HG03097 (cell line): ENCODE measurements around the gene NOS3.
"Not testable (repeated sequence)": the region's sequence is repeated elsewhere in the genome, so short reads cannot be mapped to it uniquely, and the experiment has no call there.

Source experiments
- ATAC-seq: cut with Tn5 transposase; IDR thresholded peaks from one replicate; pipeline ENCODE4 v1.9.1; 2021; ENCODE audit not compliant: unreplicated experiment, low FRiP score

Gene NOS3

DNA sequence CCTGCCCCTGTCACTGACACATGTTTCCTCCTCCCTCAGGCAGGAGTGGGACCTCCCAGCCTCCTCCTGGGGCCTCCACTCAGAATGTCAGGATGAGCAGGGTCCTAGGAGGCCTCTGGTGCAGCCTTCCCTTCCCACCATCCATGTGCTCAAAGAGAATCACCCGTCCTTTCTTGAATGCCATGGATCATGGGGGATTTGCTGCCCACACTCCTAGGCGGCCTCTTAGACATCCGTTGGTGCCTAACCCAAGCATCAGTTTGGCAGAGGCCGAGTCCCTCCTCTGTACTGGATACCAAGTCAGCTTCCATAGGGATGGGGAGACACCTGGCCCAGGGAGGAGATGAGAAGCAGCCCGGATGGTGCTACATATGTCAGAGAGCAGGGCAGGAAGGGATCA is 7.0 kb downstream of the NOS3 start:
- no peak for ATAC-seq

GRCh38 chr7:150998341-150998740 is 7.5 kb downstream of the NOS3 start:
- ATAC-seq: no peak

GRCh38 chr7:150999001-150999400 is 8.2 kb downstream of the NOS3 start:
- no peak for ATAC-seq

DNA sequence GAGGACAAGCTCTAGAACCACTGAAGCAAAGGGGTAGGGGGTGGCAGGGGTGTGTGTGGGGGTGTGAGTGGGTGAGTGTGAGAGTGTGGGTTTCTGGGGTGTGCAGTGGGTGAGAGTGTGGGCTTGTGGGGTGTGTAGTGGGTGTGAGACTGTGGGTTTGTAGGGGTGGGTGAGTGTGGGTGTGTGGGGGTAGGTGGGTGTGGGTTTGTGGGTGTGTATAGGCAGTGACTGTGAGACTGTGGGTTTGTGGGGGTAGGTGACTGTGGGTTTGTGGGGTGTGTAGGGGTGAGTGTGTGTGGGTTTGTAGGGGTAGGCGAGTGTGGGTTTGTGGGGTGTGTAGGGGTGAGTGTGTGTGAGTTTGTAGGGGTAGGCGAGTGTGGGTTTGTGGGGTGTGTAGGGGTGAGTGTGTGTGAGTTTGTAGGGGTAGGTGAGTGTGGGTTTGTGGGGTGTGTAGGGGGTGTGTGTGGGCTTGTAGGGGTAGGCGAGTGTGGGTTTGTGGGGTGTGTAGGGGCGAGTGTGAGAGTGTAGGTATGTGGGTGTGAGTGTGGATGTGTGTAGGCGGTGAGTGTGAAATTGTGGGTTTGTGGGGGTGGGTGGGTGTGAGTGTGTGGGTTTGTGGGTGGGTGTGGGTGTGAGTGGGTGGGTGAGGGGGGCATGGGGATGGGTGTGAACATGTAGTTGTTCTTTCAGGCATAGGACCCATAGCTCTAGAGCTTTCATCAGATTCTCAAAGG is 8.8 kb downstream of the NOS3 start:
- no peak for ATAC-seq

- ATAC-seq: no peak
Observed at GRCh38 chr7:151000897-151001495, 10.2 kb downstream of the NOS3 start.

DNA sequence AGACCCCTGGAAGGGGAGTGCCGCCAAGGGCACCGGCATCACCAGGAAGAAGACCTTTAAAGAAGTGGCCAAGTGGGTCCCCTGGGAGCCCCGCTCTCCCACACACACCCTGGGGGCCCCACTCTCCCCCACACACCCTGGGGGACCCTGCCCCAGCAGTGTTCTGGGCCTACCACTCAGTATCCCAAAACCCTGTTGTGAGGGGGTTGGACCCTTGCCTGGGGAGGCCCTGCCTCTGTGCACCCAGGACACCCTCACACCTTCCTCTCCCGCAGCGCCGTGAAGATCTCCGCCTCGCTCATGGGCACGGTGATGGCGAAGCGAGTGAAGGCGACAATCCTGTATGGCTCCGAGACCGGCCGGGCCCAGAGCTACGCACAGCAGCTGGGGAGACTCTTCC is 10.7 kb downstream of the NOS3 start:
- no peak for ATAC-seq

DNA sequence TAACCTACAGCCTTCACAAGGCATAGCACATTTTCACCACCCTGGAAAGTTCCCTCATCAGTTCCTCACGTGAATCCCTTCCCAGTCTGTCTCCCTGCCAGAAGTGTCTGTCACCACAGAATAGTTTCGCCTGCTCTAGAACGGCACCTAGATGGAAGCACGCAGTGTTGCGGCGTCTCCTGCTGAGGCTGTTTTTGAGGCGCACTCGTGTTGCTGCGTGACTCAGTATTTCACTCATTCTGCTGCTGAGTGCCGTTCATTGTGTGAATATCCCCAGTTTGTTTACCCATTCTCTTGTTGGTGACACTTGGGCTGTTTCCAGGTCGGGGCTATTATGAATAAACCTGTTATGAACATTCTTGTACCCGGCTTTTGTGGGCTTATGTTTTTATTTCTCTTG is 12.8 kb downstream of the NOS3 start:
- ATAC-seq: no peak

DNA sequence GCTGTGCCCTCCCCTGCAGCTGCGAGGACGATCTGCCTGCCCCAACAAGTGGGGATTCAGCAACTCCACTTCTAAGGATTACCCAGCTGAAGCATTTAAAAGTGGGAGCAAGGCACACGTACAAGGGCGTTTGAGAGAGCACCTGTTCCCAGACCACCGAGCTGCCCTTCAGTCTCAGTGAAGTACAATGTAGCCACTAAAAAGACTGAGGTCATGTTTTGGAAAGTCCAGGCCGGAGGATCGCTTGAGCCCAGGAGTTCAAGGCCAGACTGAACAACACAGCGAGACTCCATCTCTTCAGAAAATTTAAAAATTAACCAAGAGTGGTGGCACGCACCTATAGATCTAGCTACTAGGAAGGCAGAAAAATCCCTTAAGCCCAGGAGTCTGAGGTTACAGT is 14.7 kb downstream of the NOS3 start:
- no peak for ATAC-seq

- ATAC-seq: no peak
Observed at GRCh38 chr7:151006590-151007300, 15.9 kb downstream of the NOS3 start.

- no peak for ATAC-seq
Observed at GRCh38 chr7:151007469-151007898, 16.7 kb downstream of the NOS3 start.

- ATAC-seq: no peak
Observed at GRCh38 chr7:151008143-151008510, 17.3 kb downstream of the NOS3 start.

DNA sequence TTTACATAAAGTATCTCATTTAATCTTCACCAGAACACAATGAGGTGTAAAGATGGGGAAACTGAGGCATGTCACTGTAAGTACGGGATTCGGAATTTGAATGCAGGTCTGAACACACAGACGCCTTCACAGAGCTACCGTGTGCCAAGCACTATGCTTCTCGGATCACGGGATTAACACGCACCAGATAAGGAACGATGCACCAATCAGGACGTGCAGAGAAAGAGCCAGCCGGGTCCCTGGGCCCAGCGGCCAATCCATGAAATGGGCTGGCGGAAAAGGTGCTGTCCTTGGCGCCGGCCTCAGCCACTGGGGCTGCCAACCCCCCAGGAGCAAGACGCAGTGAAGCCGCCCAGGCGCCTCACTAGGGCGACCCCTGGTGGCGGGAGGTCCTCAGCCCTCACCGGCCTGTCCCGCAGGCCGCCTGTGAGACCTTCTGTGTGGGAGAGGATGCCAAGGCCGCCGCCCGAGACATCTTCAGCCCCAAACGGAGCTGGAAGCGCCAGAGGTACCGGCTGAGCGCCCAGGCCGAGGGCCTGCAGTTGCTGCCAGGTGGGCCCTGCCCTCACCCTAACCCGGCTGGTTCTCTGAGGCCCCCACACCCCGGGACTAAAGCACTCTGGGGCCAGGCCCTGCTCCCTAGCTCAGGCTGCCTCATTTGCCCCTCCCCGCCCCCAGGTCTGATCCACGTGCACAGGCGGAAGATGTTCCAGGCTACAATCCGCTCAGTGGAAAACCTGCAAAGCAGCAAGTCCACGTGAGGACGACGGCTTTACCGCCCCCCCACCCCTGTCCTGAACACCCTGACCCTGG is 17.9 kb downstream of the NOS3 start:
- ATAC-seq: no peak

- ATAC-seq: no peak
Observed at GRCh38 chr7:151009327-151010036, 18.7 kb downstream of the NOS3 start.

DNA sequence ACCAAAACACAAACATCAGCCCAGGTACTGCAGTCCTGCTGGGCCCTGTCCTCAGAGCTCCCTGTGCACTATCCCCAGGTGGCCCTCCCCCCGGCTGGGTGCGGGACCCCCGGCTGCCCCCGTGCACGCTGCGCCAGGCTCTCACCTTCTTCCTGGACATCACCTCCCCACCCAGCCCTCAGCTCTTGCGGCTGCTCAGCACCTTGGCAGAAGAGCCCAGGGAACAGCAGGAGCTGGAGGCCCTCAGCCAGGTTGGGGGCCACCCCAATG is 19.2 kb downstream of the NOS3 start:
- no peak for ATAC-seq

DNA sequence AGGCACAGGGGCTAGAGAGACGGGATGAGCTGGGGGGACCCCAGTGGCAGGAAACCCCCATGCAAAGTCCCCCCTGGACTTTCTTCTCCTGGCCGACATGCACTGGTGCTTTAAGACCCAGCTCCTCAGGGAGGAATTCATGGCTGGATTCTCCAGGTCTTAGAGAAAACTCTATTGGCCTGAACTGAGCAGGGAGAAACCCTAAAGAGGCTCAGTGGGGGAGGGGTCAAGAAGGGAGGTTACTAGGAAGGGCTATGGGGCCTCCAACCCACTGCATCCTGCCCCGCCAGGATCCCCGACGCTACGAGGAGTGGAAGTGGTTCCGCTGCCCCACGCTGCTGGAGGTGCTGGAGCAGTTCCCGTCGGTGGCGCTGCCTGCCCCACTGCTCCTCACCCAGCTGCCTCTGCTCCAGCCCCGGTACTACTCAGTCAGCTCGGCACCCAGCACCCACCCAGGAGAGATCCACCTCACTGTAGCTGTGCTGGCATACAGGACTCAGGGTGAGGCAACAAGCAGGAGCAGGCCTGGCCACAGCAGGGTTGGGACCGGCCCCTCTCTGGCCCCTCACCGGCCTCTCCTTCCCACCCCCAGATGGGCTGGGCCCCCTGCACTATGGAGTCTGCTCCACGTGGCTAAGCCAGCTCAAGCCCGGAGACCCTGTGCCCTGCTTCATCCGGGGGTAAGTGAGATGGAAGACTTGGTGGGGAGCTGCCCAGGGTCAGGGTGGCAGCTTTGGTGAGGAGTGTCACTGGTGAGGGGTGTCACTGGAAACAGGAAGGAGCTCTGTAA is 19.7 kb downstream of the NOS3 start:
- no peak for ATAC-seq

- ATAC-seq: no peak
Observed at GRCh38 chr7:151011097-151011409, 20.2 kb downstream of the NOS3 start.

GRCh38 chr7:151011616-151012015 is 20.8 kb downstream of the NOS3 start:
- ATAC-seq: not testable (repeated sequence)

DNA sequence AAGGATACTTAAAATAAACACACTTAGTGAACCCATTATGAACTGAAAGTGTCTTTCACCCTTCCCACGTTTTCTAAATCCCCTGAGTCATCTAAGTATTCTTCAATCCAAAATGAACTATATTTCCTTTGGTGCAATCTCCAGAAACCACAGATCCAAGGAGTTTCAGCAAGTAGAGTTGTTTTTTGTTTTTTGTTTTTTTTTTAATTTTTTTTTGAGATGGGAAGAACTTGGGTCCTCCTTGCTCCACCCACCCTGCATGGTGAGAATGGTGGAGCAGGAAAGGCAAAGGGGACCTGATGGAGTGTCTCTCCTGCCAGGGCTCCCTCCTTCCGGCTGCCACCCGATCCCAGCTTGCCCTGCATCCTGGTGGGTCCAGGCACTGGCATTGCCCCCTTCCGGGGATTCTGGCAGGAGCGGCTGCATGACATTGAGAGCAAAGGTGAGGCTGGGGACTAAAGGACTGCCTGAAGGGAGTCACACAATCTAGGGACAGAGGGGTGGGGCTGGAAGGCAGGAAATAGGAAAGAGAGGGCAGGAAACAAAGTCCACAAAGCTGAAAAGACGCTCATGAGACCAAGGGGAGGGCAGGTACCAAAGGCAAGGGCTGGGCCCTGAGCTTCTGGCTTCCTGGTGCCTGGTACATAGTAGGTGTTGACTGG is 21.3 kb downstream of the NOS3 start:
- ATAC-seq: no peak

DNA sequence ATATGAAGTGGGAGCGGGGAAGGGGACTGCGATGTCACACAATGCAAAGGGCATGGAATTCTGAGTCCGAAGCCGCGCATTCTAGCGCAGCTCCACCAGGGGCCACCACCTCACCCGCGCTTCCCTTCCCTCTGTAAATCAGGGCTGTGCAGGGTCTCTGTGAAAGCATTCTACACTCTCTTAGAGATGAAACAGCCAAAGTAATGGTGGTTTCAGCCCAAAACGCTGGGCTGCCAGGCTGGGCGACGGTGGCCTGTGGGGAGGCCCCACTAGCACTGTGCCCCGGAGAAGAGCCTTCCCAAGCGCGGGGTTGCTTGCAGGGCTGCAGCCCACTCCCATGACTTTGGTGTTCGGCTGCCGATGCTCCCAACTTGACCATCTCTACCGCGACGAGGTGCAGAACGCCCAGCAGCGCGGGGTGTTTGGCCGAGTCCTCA is 22.1 kb downstream of the NOS3 start:
- no peak for ATAC-seq

DNA sequence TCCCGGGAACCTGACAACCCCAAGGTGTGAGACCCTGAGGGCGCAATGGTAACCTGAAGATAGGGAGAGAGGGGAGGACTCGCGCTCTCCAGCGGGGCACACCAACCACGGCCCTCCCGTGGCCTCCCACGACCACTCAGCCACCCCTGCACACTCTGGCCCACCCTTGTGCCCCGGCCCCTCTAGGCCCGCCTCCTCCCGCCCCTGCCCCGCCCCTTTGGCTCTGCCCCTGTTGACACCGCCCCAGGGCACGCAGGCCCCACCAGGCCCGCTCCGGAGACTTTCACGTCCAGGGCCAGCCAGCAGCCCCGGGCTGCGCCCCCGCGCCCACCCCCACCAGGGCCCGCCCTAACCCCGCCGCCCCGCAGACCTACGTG is 22.5 kb downstream of the NOS3 start:
- no peak for ATAC-seq
